GM18526 (cell line): ENCODE measurements around the gene RPLP2.

Experiments
- POLR2A ChIP-seq: IDR thresholded peaks from 3 replicates; pipeline ENCODE4 v1.6.1; 2011; ENCODE audit not compliant: insufficient read length; ENCODE audit errors: extremely low read depth

RPLP2 gene

DNA sequence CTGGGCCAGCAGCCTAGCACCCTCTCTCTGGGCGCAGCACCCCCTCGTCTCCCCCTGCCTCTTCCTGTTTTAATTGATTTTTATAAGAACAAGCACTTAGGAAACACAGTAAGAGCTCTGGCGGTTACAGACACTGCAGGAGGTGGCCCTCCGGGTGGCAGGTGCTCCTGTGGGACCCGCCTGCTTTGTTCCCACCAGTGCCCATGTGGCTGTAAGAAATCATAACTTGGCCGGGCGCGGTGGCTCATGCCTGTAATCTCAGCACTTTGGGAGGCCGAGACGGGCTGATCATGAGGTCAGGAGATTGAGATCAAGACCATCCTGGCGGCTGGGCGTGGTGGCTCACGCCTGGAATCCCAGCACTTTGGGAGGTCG is 51.3 kb downstream of the RPLP2 start:
- TF ChIP-seq POLR2A, result no peak

- no peak for TF ChIP-seq POLR2A
Measured at GRCh38 chr11:862081-862661, 52.4 kb downstream of the RPLP2 start.
